Ishikawa (cell line): ENCODE data around the gene LAMC3.
A peak's percentile ranks its signal among the peaks of the same experiment; 100 is the strongest.

Source experiments
- CEBPB ChIP-seq: IDR thresholded peaks from 2 replicates; pipeline ENCODE4 v1.6.1; 2012
- CREB1 ChIP-seq: IDR thresholded peaks from 2 replicates; pipeline ENCODE4 v1.6.1; 2012; ENCODE audit warnings: low read depth
- EGR1 ChIP-seq: IDR thresholded peaks from 2 replicates; pipeline ENCODE4 v1.6.1; 2012
- EP300 ChIP-seq: IDR thresholded peaks from 2 replicates; pipeline ENCODE4 v1.6.1; 2012; ENCODE audit warnings: borderline replicate concordance
- FOXM1 ChIP-seq: IDR thresholded peaks from 2 replicates; pipeline ENCODE4 v1.6.1; 2012; ENCODE audit warnings: low read depth, borderline replicate concordance
- MAX ChIP-seq: IDR thresholded peaks from 2 replicates; pipeline ENCODE4 v1.6.1; 2012
- NFIC ChIP-seq: IDR thresholded peaks from 2 replicates; pipeline ENCODE4 v1.6.1; 2012
- RAD21 ChIP-seq: IDR thresholded peaks from 2 replicates; pipeline ENCODE4 v1.6.1; 2012; ENCODE audit warnings: low read depth
- TAF1 ChIP-seq: IDR thresholded peaks from 2 replicates; pipeline ENCODE4 v1.6.1; 2012; ENCODE audit warnings: low read depth, mild to moderate bottlenecking
- TCF12 ChIP-seq: IDR thresholded peaks from 2 replicates; pipeline ENCODE4 v1.6.1; 2012; ENCODE audit warnings: low read depth
- TEAD4 ChIP-seq: IDR thresholded peaks from 2 replicates; pipeline ENCODE4 v1.6.1; 2012
- YY1 ChIP-seq: IDR thresholded peaks from 2 replicates; pipeline ENCODE4 v1.6.1; 2012; ENCODE audit warnings: low read depth
- ZBTB7A ChIP-seq: IDR thresholded peaks from 2 replicates; pipeline ENCODE4 v1.6.1; 2012; ENCODE audit warnings: low read depth
- TF ChIP-seq, protein P1 (sequence below): IDR thresholded peaks from 2 replicates; pipeline ENCODE4 v1.6.1; 2012; ENCODE audit warnings: low read depth, mild to moderate bottlenecking
- TF ChIP-seq, protein P2 (sequence below): IDR thresholded peaks from 2 replicates; pipeline ENCODE4 v1.6.1; 2012

LAMC3 gene

GRCh38 chr9:131042666-131043065 is 33.7 kb downstream of the LAMC3 start:
- TF ChIP-seq RAD21 (no peak), EGR1 (no peak), FOXM1 (no peak), CEBPB (no peak), TCF12 (no peak), TAF1 (no peak), ZBTB7A (no peak), YY1 (no peak), TEAD4 (no peak), EP300 (no peak), MAX (no peak), NFIC (no peak), CREB1 (no peak)
- TF ChIP-seq, protein P1, sequence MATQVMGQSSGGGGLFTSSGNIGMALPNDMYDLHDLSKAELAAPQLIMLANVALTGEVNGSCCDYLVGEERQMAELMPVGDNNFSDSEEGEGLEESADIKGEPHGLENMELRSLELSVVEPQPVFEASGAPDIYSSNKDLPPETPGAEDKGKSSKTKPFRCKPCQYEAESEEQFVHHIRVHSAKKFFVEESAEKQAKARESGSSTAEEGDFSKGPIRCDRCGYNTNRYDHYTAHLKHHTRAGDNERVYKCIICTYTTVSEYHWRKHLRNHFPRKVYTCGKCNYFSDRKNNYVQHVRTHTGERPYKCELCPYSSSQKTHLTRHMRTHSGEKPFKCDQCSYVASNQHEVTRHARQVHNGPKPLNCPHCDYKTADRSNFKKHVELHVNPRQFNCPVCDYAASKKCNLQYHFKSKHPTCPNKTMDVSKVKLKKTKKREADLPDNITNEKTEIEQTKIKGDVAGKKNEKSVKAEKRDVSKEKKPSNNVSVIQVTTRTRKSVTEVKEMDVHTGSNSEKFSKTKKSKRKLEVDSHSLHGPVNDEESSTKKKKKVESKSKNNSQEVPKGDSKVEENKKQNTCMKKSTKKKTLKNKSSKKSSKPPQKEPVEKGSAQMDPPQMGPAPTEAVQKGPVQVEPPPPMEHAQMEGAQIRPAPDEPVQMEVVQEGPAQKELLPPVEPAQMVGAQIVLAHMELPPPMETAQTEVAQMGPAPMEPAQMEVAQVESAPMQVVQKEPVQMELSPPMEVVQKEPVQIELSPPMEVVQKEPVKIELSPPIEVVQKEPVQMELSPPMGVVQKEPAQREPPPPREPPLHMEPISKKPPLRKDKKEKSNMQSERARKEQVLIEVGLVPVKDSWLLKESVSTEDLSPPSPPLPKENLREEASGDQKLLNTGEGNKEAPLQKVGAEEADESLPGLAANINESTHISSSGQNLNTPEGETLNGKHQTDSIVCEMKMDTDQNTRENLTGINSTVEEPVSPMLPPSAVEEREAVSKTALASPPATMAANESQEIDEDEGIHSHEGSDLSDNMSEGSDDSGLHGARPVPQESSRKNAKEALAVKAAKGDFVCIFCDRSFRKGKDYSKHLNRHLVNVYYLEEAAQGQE: no peak
- TF ChIP-seq, protein P2, sequence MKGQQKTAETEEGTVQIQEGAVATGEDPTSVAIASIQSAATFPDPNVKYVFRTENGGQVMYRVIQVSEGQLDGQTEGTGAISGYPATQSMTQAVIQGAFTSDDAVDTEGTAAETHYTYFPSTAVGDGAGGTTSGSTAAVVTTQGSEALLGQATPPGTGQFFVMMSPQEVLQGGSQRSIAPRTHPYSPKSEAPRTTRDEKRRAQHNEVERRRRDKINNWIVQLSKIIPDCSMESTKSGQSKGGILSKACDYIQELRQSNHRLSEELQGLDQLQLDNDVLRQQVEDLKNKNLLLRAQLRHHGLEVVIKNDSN: no peak

- TF ChIP-seq RAD21 (no peak), TCF12 (no peak), EGR1 (no peak), TEAD4 (no peak), TAF1 (no peak), FOXM1 (no peak), YY1 (no peak), ZBTB7A (no peak), EP300 (no peak), CEBPB (no peak), CREB1 (no peak)
- TF ChIP-seq, protein P2: no peak
- TF ChIP-seq, protein P1: no peak
Observed at GRCh38 chr9:131043087-131043486, 34.1 kb downstream of the LAMC3 start.

DNA sequence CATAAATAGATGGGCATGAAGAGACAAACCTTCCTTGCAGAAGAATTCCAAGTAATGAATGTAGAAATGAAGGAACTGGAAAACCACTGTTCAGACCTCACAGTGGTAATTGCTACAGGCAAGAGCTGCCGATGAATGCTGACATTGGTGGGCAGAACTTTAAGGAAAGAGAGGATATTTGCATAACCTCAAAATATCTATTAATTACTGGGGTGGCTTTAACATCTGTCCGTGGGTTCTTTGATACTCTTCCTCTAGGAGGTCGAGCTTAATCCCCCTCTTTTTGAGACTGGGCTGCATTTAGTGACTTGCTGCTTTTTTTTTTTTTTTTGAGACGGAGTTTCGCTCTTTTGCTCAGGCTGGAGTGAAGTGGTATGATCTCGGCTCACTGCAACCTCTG is 34.7 kb downstream of the LAMC3 start:
- TF ChIP-seq EGR1: no peak
- TF ChIP-seq FOXM1: no peak
- no peak for TF ChIP-seq NFIC
- TF ChIP-seq, protein P1: no peak
- TF ChIP-seq YY1: no peak
- TF ChIP-seq TAF1: no peak
- TF ChIP-seq, protein P2: no peak
- no peak for TF ChIP-seq CREB1
- TF ChIP-seq RAD21: no peak
- TF ChIP-seq TEAD4: no peak
- TF ChIP-seq ZBTB7A: no peak
- TF ChIP-seq MAX: no peak

DNA sequence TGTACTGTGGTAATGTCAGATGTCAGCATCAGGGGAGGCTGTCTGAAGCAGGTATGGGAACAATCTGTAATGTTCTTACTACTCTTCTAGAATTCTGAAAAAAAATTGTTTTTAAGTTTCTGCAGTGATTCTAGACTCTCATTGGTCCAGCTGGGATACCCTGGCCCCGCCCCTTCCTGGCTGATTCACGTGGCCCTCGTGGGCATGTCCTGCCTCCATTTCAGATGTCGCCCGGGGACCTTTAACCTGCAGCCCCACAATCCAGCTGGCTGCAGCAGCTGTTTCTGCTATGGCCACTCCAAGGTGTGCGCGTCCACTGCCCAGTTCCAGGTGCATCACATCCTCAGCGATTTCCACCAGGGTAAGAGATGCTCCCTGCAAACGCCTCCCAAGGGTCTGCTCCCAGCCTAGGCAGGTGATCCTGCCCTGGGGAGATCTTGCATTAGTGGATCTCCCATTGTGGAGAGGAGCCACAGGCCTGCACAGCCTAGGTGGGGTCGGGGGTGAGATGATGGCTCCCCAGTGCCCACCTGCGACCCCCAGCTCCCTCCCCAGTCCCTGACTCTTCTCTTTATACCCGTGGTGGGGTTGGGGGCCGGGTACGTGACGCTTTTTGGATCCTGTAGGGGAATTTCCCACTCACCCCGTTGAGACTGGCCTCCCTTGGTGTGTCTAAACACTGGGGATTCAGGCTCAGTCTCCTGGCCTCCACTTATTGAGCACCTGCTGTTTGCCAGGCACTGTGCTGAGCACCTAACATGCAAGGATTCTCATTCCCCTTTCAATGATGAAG is 36.5 kb downstream of the LAMC3 start:
- TF ChIP-seq, protein P2: 0 out of 2 replicates have a peak, but pooled peaks have one; percentile 23
- TF ChIP-seq ZBTB7A: no peak
